Cardiac fibroblast (primary cell): ENCODE data around the gene AZU1.
A peak's percentile ranks its signal among the peaks of the same experiment; 100 is the strongest.

ENCODE experiments used
- DNase-seq, 2 donors: peaks; one replicate each; pipeline versions ENCODE4 v3.0.0 to v3.0.0-alpha.2; 2010; ENCODE audit warnings: low read depth in 2 of 2
- H3K4me3 ChIP-seq, 2 donors: replicated peaks in 1 of 2; 1 replicate in 1 of 2; 2 replicates in 1 of 2; pipeline ENCODE4 v1.5.1; 2011; ENCODE audit warnings: low read depth in 2 of 2, low read length in 2 of 2, mild to moderate bottlenecking in 2 of 2, moderate library complexity in 1 of 2
- TF ChIP-seq, protein P1 (sequence below): IDR thresholded peaks from one replicate; pipeline ENCODE4 v1.5.1; 2011; ENCODE audit warnings: low read depth, mild to moderate bottlenecking, low read length, inconsistent platforms

The AZU1 gene

DNA sequence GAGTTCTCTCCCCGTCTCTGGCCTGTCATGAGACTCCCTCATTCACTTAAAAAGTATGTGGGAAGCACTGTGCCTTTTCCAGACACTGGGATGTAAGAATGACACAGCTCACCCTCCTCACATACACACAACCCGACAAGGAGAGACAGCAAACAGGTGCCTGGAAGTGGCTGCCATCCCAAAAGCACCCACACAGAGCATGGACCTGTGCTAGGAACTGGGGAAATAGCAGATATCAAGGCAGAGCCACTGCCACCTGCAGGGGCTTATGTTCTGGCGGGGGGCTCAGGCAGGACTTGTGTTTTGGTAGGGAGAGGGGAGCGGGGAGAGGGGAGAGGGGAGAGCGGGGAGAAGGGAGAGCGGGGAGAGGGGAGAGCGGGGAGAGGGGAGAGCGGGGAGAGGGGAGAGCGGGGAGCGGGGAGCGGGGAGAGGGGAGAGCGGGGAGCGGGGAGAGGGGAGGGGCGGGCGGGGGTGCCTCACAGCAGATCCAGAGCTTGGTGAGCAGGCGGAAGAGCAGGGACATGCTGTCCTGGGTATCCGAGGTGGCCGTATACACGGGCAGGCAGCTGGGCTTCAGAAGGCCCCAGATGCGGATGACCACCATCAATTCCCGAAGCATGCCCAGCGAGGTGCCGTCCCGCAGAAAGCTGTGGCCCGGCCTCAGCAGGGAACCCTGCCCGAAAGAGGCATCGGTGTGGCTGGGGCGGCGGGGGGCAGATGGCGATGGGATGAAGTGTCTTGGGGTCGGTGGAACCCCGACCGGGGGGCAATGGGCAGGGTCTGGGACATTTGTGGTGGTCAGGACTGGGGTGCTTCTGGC, 44.0 kb downstream of the AZU1 start:
- H3K4me3 ChIP-seq = no peak overlapping the region
- TF ChIP-seq, protein P1, sequence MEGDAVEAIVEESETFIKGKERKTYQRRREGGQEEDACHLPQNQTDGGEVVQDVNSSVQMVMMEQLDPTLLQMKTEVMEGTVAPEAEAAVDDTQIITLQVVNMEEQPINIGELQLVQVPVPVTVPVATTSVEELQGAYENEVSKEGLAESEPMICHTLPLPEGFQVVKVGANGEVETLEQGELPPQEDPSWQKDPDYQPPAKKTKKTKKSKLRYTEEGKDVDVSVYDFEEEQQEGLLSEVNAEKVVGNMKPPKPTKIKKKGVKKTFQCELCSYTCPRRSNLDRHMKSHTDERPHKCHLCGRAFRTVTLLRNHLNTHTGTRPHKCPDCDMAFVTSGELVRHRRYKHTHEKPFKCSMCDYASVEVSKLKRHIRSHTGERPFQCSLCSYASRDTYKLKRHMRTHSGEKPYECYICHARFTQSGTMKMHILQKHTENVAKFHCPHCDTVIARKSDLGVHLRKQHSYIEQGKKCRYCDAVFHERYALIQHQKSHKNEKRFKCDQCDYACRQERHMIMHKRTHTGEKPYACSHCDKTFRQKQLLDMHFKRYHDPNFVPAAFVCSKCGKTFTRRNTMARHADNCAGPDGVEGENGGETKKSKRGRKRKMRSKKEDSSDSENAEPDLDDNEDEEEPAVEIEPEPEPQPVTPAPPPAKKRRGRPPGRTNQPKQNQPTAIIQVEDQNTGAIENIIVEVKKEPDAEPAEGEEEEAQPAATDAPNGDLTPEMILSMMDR = no peak
- DNase-seq = no peak

DNA sequence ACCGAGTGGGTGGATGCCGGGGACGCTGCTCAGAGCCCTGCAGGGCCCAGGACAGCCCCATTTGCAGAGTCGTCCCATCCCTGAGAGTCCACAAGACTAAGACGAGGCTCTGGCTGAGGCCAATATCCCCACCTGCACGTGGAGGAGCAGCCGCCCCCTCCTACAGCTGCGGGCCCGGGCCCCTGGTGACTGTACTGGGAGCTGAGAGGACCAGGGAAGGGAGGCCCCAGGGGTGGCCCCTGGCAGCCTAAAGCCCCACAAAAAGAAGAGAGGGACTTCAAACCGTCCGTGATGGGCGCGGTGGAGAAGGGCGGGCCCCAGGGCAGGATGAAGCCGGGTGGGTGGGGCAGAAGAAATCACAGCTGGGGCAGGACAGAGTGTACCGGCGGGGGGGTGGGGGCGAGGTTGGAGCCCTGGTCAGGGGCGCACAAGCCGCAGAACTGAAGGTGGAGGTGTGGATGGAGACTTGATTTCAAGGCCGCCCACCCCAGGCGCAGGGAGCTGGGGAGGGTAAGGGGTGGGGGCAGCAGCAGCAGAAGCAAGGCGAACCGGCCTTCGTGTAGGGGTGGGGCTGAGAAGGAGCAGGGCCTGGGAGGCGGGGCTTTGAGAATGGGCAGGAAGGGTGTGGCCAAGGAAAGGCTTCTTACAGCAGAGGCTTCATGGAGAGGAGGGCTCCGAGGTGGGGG, 44.8 kb downstream of the AZU1 start:
- TF ChIP-seq, protein P1 = no peak
- DNase-seq = peak; percentile 47 to 56
- H3K4me3 ChIP-seq = no peak overlapping the region

DNA sequence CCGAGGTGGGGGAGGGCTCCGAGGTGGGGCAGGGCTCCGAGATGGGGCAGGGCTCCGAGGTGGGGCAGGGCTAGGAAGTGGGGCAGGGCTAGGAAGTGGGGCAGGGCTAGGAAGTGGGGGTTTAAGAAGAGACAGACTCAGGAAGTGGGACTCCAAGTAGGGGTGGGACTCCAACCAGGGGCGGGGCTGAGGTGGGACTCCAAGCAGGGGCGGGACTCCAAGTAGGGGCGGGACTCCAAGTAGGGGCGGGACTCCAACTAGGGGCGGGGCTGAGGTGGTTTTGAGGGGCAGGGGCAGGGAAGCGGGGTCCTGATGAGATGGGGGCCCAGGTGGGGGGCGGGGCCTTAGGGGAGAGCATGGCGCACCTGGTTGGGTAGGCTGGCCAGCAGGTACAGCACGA, 45.4 kb downstream of the AZU1 start:
- DNase-seq = peak; percentile 37 to 38
- TF ChIP-seq, protein P1 = no peak
- H3K4me3 ChIP-seq = no peak overlapping the region

DNA sequence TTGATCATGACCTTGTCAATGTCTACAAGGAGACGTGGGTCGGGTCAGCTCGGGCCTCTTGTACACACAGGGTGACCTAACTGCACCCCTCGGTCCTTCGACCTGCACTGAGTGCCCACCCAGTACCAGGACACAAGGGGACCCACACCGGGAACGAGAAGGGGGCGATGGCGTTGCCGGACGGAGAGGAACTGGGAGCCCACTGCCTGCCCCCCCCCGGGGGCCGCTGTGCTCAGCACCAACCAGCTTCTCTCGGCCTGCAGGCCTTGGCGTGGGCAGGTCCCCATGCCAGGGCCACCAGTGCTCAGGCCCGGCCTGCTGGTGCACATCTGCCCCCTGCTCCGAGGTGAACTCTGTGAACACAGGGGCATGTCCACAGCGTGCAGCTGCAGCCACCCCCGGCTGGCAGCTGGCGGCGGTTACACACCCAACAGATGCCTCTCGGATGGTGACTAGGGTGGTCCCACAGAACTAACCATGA, 46.0 kb downstream of the AZU1 start:
- TF ChIP-seq, protein P1 = no peak
- H3K4me3 ChIP-seq = no peak overlapping the region
- DNase-seq = no peak

DNA sequence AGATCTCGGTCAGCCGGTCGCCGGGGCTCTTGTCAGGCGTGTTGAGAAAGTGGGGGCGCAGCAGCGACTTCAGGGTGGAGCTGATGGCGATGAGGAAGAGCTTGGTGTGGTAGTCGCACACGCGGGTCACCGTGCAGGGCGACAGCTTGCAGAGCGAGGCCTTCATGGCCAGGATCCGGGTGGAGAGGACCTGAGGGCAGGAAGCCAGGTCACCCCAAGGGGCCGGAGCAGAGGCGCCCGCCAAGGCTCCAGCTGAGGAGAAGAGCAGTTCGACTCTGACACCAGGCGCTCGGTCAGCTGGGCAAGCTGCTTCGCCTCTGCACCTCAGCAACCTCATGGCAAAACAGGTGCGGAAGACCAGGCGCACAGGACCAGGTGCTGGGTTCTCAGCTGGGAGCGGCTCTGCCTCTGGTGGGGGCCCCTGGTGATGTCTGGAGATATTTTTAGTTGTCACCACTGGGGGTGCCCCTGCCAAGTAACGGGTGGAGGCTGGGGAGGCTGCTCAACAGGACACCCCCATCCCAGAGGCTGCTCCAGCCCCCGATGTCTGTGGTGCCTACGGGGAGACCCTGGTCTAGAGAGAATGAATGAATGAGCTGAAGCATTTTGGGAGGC, 47.7 kb downstream of the AZU1 start:
- H3K4me3 ChIP-seq = no peak overlapping the region
- TF ChIP-seq, protein P1 = no peak
- no peak for DNase-seq

DNA sequence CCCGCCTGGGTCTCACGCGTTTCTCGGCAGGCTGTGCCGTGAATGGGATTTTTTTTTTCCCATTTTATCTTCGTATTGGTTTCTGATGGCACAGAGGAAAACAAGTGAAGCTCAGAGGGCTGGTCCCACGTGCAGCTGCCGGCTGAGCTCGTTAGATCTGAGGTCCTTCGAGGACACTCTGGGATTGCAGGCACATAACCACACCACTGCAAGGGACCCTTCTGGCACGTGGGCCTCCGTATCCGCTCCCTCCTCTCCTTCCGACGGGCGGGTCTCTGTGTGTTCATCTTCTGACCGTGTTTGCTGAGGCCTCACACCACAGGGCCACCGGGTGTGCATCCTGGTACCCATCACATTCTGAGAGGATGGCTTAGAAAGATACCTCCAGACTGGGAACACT, 48.5 kb downstream of the AZU1 start:
- TF ChIP-seq, protein P1 = no peak
- no peak overlapping the region for H3K4me3 ChIP-seq
- no peak for DNase-seq
